ENCODE results near the gene MAP3K9.

The MAP3K9 gene

DNA sequence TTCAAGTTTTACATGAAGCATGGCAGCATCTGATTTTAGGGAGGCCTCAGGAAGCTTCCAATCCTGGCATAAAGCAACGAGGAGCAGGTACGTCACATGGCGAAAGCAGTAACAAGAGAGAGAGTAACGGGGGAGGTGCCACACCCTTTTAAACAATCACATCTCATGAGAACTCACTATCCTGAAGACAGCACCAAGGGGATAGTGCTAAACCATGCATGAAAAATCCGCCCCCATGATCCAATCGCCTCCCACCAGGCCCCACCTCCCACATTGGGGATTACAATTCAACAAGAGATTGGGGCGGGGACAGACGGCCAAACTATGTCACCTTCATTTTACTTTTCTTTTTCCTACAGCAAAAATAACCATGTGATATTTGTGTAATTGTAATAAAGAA, 7.2 kb upstream of the MAP3K9 start:
- no peak for DNase-seq

DNA sequence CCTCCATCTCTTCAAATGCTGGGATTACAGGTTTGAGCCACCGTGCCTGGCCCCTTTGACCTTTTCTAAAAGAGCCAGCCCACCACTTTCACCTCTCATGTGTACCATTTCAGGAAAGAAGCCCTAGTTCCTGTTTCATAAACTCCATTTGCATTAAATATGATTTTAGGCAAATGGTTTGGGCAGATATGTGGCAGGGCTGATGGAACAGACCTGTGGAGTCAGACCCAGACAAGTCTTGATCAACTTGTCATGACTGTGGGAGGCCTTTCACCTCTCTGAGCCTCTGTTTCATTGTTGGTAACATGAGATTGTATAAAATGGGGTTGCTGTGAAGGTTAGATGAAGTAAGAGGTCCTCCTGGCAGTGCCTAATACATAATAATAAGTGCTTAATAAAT, 5.2 kb upstream of the MAP3K9 start:
- DNase-seq = no peak

DNA sequence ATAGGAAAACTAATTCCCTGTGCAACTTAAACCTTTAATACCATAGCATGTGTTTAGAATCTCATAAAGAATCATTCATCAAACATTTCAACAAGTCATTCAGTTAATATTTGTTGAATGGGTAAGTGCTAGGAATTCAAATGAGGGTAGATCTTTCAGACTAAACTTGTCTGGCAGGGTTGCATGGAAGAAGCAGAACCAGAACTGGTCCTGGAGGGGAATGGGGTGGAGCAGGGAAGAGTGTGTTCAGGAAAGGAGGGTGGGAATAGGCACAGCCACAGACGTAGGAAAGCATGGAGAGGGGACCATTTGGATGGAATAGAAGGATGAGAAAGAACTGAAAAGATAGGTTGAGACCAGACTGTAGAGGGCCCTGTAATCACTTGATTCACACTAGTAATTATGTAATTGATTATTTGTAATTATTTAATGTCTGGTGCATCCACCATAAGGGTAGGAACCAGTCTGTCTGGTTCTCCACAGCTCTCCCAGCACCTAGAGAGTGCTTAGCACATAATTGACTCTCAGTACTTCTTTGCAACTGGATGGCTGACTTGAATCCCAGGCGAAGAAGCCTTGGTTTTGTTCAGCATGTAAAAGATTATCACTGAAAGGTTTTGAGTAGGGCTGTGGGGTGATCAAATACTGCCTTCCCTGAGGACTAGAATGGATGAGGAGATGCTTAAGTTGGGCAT, 3.0 kb upstream of the MAP3K9 start:
- no peak for DNase-seq

DNA sequence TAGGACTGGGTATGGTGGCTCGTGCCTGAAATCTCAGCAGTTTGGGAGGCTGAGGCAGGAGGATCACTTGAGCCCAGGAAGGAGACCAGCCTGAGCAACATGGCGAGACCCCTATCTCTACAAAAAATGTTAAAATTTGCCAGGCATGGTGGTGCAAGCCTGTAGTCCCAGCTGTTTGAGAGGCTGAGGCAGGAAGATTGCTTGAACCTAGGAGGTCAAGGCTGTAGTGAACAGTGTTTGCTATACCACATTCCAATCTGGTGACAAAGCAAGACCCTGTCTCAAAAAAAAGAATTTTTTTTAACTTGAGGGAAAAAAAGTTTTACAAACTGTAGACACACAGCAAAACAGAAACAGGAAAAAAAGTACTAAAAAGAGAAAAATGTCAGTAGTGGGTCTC, 2.3 kb upstream of the MAP3K9 start:
- no peak for DNase-seq

DNA sequence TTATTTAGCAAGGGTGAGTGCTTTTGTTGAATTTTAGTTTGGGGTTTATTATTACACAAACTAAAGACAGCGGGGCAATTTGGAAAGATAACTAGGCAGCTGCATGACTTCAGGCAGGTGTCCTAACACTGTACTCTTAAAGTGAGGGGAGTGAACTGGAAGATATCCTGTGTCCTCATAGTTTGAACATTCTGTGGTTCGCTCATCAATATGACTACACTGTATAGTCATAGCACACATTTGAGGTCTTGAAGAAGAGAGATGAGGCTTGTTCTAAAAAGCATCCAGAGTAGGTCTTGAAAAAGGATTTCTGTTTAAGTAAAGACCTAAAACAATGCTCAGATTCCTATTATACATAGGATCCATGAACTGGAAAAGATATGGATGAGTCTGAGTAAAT, 1.7 kb upstream of the MAP3K9 start:
- no peak for DNase-seq

DNA sequence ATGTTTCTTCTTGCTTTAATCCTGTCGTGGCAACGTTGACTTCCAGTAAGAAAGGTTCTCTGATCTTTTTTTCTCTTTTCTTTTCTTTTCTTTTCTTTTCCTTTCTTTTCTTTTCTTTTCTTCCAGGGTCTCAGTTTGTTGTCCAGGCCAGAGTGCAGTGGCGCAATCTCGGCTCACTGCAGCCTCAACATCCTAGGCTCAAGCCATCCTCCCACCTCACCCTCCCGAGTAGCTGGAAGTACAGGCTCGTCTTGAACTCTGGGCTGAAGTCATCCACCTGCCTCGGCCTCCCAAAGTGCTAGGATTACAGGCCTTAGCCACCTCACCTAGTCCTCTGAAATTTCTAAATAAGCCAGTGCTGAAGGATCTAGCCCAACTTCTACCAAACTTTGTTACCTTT, 1.3 kb upstream of the MAP3K9 start:
- DNase-seq = no peak

DNA sequence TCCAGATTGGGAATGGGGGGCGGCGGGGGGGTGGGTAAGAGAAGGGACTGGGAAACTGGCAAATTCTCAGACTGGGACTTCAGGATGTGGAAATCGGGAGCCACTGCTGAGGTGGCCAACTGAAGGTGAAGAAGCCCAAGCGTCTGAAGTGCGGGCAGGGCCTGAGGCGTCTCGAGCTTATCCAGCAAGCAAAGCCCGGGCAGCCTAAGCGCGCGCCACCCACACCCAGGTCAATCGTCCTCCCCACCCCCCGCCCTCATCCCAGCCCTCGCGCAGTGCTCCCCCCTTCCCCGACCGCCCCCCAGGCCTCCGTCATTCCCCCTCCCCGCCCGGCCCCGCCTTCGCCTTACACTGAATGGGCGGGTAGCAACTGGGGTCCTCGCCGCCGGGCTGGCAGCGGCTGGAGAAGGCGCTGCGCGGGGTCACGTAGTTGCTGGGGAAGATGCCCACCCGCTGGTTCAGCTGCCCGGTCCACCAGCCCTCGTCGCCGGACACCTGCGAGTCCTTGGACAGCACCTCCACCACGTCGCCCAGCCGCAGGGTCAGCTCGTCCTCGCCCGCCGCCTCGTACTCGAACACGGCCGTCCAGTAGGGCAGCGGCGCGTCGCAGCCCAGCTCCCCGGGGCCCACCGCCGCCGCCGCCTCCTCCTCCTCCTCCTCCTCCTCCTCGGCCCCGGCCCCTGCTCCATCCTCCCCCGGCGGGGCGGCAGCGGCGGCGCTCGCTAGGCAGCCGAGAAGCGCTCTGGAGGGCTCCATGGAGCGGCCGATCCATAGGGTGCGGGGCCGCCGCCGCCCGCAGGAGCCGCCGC, 693 bp downstream of the MAP3K9 start:
- DNase-seq = peak in 5 of 6 experiments; percentile 28 to 50 (median 39)

DNA sequence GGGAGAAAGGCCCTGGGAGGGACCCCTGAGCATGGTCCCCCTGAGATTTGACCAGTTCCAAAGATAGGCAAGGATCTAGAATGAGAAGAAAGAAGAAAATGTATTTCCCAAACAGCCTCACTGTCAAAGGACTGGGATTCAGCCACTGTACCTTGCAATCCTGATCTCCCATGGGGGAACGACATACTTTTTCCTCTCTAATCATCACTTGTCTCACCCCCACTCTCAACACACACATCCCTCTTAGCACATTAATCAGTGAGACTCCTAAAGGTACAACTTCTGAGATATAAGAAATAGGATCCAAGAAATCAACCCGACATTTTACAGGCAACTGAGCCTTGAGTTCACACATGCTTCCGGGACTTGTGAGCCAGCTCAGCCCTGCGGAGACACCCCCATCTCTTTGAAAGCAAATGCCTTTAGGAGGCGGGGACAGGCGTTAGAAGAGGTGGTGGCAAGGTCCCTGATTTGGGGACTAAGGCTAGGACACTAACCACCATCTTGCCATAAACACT, 1.4 kb downstream of the MAP3K9 start:
- peak; percentile 25 to 56 (median 46) for DNase-seq

DNA sequence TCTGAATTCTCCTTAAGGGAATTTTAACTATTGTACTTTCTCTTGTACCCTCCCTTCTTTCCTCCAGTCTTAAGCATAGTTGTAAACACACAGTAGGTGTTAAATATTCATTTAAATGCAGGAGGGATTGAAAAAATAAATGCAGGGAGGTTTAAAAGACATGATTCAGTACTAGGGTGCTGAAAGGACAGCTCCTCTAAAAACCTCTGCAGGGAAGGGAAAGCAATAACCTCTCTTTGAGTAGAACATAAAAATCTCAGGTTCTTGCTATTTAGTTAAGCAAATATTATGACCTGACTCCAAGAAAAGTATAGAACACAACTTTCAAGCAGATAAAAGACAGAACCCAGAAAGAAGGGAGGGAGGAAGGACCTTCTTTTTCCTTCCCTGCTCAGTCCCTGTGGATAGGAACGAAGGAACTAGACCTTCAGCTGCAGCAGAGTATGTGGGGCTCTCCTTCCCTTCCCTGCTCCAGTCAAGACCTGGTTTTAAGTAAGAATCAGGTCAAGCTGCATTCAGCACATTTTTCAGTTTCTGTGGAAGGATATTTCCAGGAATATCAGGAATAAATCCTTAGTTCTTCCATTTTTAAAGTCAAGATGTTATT, 4.7 kb downstream of the MAP3K9 start:
- DNase-seq = no peak

DNA sequence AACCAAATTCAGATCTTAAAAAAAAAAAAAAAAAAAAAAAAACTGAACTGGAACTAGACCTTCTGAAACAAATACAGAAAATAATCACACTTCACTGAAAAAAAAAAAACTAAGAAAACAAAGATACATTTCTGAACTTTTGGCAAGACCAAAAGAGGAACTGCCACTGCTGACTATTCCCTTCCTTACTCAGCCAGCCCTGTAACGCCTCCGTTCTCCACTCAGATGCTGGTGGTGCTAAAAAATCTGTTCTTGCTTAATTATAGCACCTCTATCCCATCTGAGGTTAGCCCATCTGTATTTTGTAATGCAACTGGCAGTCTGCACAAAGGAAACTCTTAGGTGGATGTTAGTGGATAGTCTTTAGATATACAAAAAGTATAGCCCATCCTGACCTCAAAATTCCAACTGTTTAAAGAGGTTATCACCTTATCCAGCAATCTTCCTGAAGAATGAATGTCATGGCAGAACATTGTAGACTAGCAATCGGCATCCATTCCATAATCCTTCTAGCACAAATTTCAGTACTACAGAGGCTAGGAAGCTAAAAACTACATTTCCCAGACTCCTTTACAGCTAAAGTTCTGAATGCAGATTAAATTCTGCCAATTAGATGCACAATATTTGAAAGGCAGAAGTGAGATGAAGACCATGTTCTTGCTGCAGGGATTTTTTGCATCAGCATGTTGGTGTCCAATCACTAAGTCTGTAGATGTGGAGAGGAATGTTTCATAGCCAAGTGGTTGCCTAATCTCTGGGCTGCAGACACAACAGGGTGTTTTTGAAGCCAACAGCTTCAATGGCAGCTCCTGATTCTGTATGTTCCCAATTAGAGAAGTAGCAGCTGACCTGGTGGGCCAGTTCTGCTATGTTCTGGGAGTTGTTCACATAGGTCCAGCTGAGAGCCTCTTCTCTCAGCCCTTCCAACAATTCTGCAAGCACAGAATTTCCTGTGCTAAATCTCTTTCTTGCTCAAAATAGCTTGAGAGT, 5.7 kb downstream of the MAP3K9 start:
- no peak for DNase-seq

DNA sequence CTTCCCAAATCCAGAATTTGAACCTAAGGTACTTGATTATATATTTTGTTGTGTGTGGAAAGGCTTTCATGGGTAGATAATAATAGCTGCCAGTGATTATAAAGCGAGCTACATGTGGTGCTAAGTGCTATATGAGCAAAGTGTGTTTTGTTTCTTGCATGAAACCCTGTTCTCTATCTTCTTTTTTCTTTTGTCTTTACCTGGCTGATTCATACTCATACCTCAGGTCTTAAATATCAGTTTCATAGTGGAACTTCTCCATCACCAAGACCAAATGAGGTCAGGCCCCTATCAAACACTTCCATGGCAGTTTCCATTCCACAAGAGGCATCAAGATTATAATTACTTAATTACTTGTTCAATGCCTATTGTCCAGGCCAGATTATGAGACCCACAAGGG, 6.9 kb downstream of the MAP3K9 start:
- no peak for DNase-seq

DNA sequence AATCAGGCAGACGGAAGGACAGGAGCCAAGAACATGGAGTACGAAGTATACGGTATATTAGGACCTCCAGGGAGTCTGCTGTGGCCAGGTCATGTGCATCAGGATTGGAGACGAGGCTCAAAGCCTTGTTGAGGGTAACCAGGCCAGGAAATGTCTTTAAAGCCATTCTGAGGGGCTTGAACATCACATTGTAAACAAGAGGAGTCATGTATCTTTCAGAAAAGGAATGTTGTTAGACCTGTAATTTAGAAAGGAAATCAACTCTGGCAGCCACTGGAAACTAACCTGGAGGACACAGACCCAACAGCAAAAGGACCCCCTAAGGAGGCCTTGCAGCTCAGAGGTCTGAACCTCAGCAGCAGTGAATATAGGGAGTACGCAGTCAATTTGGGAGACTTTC, 7.5 kb downstream of the MAP3K9 start:
- DNase-seq = no peak

DNA sequence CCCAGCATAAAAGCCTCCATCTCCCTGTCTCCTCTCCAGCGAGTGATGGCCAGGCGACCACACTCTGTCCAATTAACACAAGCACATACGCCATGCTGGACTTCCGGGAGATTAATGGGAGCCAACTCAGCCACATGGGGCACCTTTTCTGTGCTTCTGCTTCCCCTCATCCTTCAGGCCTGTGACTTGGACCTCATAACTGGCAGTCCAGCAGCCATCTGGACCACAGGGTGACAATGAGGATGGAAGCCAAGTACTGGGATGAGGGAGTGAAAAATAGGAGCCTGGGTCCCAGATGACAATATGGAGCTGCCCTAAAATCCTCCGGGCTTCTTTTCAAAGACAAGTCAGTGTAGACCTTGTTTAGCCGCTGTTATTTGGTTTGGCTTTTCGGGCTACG, 12.8 kb downstream of the MAP3K9 start:
- DNase-seq = no peak

DNA sequence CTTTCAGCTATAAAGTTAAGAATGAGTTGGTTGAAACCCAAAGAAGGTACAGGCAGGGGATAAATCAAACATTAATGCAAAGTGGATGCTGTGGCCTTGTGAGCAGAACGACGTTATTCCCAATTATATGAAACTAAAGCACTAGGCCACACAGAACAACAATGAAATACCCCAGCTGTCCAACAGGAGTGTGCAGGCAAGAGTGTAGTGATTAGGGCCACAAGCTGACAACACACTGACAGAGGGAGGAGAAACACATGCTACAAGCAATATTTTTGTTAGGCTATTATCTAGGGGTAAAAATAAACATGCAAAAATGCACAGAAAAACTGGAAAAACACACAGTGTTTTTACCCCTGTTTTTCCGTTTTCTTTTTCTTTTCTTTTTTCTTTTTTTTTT, 15.0 kb downstream of the MAP3K9 start:
- DNase-seq = no peak

DNA sequence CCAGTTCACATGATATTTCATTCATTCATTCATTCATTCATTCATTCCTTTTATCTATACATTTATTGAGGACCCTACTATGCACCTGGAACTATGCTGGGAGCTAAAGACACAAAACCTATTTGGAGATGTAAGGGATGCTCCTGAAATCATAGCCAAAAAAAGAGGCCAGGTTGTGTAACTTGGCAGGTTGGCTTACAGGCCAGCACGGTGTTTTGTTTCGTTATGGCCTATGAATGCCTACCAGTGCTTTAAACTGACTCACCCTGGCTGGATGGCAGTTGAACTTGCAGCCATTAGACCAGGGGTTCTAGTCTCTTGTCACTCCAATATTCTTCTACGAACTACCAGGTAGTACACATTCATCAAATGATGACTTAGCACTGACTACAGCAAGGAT, 15.7 kb downstream of the MAP3K9 start:
- DNase-seq = no peak

DNA sequence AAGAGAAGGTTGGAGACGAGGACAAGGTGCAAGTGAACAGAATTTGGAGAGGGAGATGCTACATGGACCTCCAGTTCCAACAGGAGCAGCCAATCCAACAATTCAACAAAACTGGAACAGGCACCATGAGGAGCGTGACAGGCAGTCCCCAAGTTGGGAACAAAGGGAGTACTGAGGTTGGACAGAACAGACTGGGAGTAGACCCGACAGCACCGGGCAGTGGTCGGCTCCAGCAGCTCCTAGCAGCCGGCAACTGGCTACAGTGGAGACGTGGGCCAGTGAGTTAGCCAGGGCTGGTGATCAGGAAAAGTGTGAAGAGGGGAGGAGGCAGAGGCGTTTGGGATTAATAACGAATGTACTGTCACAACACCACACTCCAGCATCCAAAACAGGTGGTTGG, 16.4 kb downstream of the MAP3K9 start:
- no peak for DNase-seq

DNA sequence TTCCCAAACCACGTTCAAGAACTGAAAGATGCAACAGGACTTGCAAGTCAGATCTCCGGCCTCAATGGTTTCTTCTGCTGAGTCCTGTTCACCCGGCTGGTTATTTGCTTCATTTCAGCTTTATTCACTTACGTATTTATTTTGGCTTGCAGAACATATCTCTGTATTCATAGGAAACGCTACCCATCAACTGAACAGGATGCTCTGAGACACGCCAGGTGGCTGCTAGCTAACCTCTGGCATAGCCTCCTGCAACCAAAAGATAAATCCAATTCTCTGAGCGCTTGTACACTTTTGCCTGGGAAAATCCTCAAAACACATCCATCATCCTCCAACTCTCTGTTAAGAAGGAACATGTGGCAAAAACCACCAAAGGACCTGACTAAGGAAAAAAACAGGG, 17.3 kb downstream of the MAP3K9 start:
- no peak for DNase-seq

DNA sequence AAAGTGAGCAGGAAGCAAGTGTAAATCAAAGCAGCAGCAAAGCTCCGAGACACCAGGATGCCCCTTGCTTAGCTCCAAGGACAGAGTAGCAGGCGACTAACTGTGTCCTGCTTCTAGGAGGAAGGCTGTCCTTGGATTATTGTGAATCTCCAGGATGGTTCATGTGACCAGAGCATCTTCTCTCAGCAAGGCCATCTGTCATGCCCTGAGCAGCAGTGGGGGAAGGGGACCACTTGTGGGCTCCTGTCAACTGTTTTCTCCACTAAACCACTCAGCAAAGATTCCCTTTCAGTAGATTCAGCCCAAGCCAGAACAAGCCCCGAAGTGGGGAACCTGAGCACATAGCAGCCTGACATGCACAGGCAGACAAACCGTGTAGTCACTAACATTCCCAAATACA, 19.4 kb downstream of the MAP3K9 start:
- no peak for DNase-seq

DNA sequence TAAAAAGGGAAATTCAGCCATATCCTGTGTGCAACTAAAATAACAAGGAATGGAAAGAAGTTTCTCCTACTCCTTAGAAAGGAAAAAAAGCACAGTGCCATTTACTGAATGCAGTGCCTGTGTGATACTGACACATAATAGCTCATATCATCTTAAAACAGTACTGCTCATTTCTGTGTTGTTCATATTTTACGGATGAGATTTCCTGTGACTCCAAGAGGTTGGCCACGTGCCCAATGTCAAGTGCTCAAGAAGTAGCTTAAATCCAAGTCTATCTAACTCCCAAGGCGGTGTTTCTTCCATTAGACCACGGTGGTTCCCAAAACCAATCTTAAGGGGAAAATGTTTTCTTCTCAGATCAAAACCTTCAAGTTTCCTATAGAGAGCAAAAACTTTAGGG, 20.0 kb downstream of the MAP3K9 start:
- no peak for DNase-seq

DNA sequence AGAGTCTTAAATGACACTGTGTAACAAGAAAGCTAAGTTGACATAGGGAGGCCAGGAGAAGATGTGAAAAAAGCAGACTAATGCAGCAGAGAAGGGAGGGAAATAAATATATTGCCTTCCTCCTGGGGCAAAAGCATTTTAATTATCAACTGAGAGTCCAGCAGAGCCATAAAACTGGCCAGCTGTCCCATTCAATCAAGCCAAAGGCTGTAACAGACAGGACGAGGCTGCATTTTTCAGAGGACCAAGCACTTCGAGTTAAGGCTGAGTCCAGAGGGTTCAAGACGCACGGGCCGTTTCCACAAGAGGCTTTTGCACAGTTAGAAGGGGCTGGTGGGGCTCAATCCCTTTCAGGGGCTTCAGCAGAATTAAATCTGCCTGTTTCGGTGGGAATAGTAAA, 20.4 kb downstream of the MAP3K9 start:
- DNase-seq = no peak

DNA sequence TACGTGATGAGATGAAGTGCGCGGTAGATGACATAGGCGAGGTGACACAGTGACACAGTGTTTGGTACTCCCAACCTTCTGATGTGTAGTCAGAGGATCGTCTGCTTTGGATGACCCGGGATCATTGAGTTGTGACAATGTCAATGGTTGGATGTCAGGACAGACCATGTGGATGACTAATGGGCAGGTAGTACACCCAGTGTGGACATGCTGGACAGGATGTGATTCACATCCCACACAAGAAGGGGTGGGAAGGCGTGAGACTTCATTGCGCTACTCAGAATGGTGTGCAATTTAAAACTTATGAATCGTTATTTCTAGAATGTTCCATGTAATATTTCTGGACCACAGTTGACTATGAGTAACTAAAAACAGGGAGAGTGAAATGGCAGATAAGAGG, 23.8 kb downstream of the MAP3K9 start:
- DNase-seq = no peak

DNA sequence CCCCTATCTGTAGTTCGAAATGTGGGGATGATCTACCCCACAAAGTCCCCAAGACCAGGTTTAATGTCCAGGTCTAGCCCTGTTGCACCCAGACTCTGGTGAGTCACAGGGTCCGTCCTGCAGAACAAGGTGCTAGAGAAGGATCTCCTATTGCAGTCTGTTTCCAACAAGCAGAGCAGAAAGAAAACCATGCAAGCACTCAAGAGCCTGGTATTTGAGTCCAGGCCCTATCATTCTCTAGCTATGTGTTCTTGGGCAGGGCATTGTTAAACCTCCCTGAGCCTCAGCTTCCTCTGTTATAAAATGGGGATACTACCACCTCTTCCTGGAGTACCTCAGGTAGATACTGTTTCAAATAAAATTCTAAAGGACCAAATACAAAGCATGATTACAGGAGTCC, 24.4 kb downstream of the MAP3K9 start:
- DNase-seq = no peak

DNA sequence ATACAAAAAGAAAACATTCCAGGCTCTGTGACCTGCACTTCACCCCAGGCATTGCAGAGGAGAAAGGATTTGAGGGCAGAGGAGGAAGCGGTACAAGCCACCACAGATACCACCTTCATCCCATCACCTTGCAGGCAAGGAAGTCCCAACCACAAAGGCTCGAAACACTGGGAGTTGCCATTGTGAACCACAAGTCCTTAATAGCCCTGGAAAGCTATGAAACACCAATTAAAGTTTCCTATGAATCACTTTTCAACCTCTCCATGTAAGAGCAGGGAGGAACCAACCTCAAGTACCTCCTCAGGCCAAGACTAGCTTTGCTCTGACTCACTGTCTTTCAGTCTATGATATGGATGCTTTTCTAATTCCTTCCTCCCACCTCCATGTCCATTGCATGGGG, 27.0 kb downstream of the MAP3K9 start:
- DNase-seq = no peak
